ENCODE measurements around the gene RAX2.

RAX2 gene

DNA sequence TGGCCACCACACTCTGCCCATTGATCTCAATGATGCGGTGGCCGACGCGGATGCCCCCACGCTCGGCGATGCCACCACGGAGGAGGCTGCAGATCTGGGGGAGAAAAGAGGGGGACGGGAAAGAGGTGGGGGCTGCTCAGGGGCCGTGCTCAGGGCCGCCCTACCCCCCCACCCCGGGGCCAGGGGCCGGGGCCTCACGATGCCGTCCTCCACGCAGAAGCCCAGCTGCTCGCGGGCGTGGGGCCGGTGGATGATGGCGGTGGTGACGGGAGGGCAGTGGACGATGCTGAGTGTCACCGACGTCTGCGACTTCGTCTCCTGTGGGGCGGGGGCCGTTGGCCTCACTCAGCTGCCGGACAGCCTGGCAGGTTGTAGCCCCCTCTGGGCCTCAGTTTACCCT lies 20.8 kb downstream of the RAX2 start:
- H3K4me3 ChIP-seq (ENCODE audit: low read depth, low read length), result no peak overlapping the region
- DNase-seq (ENCODE audit: low read depth), result no peak
- TF ChIP-seq MYC (IDR thresholded peaks at IDR 0.05; ENCODE audit: low read depth, low read length) (no peak), POLR2A (IDR thresholded peaks at IDR 0.05; ENCODE audit: extremely low read depth, insufficient read length) (no peak)
- TF ChIP-seq, protein P1, sequence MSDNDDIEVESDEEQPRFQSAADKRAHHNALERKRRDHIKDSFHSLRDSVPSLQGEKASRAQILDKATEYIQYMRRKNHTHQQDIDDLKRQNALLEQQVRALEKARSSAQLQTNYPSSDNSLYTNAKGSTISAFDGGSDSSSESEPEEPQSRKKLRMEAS (IDR thresholded peaks at IDR 0.05; ENCODE audit: low read depth, low read length), result no peak
- TF ChIP-seq, protein P2, sequence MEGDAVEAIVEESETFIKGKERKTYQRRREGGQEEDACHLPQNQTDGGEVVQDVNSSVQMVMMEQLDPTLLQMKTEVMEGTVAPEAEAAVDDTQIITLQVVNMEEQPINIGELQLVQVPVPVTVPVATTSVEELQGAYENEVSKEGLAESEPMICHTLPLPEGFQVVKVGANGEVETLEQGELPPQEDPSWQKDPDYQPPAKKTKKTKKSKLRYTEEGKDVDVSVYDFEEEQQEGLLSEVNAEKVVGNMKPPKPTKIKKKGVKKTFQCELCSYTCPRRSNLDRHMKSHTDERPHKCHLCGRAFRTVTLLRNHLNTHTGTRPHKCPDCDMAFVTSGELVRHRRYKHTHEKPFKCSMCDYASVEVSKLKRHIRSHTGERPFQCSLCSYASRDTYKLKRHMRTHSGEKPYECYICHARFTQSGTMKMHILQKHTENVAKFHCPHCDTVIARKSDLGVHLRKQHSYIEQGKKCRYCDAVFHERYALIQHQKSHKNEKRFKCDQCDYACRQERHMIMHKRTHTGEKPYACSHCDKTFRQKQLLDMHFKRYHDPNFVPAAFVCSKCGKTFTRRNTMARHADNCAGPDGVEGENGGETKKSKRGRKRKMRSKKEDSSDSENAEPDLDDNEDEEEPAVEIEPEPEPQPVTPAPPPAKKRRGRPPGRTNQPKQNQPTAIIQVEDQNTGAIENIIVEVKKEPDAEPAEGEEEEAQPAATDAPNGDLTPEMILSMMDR (IDR thresholded peaks at IDR 0.05; ENCODE audit: low read depth, low read length), result no peak

DNA sequence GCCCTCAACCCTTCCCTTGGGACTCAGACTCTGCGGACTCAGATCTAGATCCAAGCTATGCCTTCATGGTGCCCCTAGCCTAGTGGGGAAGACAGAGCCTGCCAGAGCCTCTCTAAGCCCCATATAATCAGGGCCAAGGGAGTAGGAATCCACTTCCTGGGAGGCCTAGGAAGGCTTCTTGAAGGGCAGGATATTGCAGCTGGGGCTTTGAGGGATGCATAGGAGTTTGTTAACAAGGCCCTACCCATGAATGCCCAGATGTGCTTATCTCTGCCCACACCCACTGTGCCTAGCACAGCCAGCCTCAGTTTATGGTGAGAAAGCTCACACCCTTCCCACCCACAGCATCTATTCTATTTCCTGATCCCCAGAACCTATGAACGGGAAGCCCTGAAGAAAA lies 21.8 kb downstream of the RAX2 start:
- no peak for DNase-seq (ENCODE audit: low read depth)
- TF ChIP-seq, protein P1 (IDR thresholded peaks at IDR 0.05; ENCODE audit: low read depth, low read length), result no peak
- TF ChIP-seq POLR2A (IDR thresholded peaks at IDR 0.05; ENCODE audit: extremely low read depth, insufficient read length) (no peak), MYC (IDR thresholded peaks at IDR 0.05; ENCODE audit: low read depth, low read length) (no peak)
- TF ChIP-seq, protein P2 (IDR thresholded peaks at IDR 0.05; ENCODE audit: low read depth, low read length), result no peak
- no peak overlapping the region for H3K4me3 ChIP-seq (ENCODE audit: low read depth, low read length)

DNA sequence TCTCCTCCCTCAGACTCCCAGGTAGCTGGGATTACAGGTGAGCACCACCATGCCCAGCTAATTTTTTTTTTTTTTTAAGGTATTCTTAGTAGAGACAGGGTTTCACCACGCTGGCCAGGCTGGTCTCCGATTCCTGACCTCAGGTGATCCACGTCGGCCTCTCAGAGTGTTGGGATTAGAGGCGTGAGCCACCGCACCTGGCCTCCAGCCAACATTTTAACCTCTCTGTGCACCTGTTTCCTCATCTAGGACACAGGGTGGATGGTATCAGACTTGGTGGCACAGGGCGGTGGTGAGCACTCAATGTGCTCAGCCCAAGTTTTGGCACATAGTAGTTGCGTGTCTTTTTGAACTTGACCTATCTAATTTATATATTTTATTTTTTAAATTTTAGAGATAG lies 23.1 kb downstream of the RAX2 start:
- H3K4me3 ChIP-seq (ENCODE audit: low read depth, low read length), result no peak overlapping the region
- TF ChIP-seq POLR2A (IDR thresholded peaks at IDR 0.05; ENCODE audit: extremely low read depth, insufficient read length), result no peak
- TF ChIP-seq, protein P2 (IDR thresholded peaks at IDR 0.05; ENCODE audit: low read depth, low read length), result no peak
- TF ChIP-seq, protein P1 (IDR thresholded peaks at IDR 0.05; ENCODE audit: low read depth, low read length), result no peak
- TF ChIP-seq MYC (IDR thresholded peaks at IDR 0.05; ENCODE audit: low read depth, low read length), result no peak
- DNase-seq (ENCODE audit: low read depth), result no peak

DNA sequence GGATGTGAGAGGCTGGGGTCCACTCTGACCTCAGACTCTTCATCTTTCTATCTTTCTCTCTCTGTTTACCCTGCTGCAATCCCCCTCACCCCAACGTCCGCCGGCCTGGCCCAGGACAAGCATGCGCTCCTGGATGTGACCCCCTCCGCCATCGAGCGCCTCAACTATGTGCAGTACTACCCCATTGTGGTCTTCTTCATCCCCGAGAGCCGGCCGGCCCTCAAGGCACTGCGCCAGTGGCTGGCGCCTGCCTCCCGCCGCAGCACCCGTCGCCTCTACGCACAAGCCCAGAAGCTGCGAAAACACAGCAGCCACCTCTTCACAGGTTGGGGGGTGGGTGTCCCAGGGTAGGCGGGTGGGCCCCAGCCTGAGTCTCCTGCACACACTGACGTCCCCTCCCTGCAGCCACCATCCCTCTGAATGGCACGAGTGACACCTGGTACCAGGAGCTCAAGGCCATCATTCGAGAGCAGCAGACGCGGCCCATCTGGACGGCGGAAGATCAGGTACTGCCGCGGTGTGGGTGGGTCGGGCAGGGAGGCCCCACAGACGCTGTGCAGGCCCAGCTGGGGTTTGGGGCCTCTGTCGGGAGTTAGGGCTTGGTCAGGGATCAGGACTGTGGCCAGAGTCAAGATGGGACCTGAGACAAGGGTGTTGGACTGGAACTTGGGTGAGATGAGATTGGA lies 25.5 kb downstream of the RAX2 start:
- no peak overlapping the region for H3K4me3 ChIP-seq (ENCODE audit: low read depth, low read length)
- DNase-seq (ENCODE audit: low read depth), result no peak
- TF ChIP-seq, protein P1 (IDR thresholded peaks at IDR 0.05; ENCODE audit: low read depth, low read length), result no peak
- no peak for TF ChIP-seq POLR2A (IDR thresholded peaks at IDR 0.05; ENCODE audit: extremely low read depth, insufficient read length)
- no peak for TF ChIP-seq MYC (IDR thresholded peaks at IDR 0.05; ENCODE audit: low read depth, low read length)
- TF ChIP-seq, protein P2 (IDR thresholded peaks at IDR 0.05; ENCODE audit: low read depth, low read length), result no peak

DNA sequence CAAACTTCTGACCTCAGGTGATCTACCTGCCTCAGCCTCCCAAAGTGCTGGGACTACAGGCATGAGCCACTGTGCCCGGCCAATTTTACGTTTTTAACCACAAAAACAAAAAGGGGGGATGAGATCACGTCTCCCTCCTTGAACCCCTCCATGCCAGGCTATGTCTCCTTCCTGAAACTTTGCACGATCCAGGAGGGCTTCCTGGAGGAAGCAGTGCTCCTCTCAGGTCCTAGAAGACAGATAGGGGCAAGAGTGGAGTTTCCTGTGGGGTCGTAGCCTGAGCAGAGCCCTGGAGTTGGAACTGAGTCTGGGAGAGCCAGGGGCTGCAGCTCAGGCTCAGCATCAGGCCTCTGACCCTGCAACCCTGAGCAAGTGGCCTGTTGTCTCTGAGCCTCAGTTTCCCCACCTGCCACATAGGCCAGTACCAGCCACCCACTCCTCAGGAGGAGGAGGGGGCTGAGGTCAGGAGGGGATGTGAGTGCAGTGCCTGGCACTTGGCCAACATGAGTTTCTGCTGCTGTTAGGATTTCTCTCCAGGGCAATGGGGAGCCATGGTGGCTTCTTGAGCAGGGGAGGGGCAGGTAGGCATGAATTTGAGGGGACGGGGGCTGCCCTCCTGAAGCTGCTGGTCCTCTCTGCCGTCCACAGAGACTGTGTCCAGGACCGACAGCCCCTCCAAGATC lies 26.5 kb downstream of the RAX2 start:
- H3K4me3 ChIP-seq (ENCODE audit: low read depth, low read length), result no peak overlapping the region
- TF ChIP-seq, protein P2 (IDR thresholded peaks at IDR 0.05; ENCODE audit: low read depth, low read length), result no peak
- TF ChIP-seq, protein P1 (IDR thresholded peaks at IDR 0.05; ENCODE audit: low read depth, low read length), result no peak
- TF ChIP-seq MYC (IDR thresholded peaks at IDR 0.05; ENCODE audit: low read depth, low read length) (no peak), POLR2A (IDR thresholded peaks at IDR 0.05; ENCODE audit: extremely low read depth, insufficient read length) (no peak)
- DNase-seq (ENCODE audit: low read depth), result no peak

All from NB4 (cell line).